CMK (cell line): ENCODE measurements around the gene GRIP2.
A peak's percentile ranks its signal among the peaks of the same experiment; 100 is the strongest.

Source experiments
- DNase-seq: peaks from one replicate; pipeline ENCODE4 v3.0.0-alpha.2; 2010; ENCODE audit warnings: low read depth

Gene GRIP2

GRCh38 chr3:14539742-14540491, at the start of gene GRIP2:
TSS of gene GRIP2 (minus strand) at chr3:14540342. CDS start at chr3:14540308, 34 bp downstream.
- DNase-seq, result no peak

DNA sequence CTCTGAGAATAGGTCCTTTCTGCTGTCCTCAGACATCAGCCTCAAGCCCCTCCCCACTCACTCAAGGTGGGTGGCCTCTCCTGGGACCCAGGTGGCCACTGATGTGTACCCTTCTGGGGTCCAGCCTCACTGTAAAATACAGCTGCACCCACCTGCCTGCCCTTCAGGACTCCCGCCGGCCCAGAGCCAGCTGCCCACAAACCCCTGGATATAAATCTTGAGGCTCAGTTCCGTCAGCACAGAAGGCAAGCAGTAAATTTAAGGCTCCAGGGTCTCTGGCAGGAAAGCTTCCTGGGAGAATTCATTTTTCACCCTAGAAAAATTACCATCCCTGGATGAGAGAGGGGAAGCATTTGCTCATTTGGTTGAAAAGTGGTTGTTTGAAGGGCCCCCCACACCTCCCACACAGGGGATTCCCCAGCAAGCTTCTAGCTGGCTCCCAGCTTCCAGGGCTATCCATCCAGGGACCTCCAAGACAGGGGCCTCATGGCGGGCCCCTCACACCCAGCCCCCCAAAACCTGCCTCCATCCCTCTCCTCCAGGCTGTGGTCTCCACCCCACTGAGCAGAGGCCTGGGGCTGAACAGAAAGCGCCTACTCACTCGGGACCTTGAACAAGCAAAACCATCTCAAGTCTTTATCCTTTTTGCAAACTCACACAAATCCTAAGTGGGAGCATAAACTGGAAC, 48.4 kb upstream of the GRIP2 start:
- DNase-seq, result no peak

DNA sequence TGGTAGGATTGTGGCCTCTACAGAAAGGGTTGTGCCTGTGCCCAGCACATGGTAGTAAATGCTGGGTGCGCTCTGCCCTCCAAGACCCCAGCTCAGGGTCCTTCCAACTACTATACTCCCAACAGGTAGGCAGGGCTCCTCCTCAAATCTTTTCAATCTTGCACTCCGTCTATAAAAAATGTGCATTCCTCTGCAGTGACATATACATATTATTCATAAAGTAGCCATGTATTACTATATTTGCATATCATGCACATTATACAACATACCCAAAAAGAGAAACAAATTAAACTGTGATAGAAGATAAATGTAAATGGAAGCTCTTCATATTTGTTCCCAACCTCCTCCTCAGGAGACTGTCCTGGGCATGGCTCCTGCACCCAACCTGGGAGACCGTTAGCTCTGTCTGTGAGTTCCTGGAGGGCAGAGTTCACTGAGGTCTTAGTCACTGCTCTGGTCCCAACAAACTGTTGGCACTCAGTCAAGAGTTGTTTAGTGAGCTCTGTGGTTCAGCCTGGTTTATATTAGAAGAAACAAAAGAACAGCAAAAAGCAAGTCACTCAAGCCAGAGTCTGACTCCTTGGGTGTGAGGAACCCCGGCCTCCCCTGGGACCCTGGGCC, 47.7 kb upstream of the GRIP2 start:
- no peak for DNase-seq

DNA sequence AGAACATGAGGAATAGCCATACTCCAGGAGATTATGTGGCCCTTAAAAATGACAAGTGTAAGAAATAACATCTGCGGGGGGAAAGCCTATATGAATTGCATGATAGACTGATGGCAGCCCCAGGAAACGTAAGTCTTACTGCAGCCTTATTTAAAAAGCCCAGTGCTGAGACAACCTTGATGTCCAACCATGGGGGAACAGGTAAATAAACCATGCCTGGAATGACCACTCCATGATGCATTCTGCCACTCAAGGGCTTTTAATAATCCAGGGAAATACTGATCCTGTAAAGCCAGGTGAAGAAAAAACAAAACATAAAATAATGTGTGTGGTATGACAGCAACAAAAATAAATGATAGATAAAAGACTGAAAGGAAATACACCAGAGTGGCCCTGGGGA, 46.5 kb upstream of the GRIP2 start:
- no peak for DNase-seq

DNA sequence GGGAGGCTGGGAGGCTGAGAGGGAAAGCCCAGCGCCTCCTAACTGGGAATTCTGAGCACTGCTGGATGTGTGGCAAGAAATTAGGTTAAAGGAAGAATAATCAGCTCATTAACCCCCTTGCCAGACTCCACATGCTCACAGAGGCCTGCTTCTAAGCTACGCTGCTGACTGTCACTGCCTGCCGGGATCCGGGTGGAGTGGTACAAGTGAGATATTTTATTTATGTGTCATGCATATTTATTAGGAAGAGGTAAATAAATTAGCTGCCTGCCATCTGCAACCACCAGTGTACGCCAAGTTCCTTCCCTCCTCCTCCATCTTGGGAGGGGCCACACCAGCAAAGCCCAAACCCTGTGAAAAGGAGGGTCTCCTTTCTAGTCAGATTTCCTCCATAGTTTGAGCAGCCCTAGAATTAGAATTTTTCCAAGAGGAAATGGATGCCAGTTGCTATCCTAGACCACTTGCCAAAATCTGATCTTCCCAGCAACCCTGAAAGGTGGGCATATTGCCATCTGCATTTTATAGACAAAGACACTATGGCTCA, 43.5 kb upstream of the GRIP2 start:
- DNase-seq, result no peak

DNA sequence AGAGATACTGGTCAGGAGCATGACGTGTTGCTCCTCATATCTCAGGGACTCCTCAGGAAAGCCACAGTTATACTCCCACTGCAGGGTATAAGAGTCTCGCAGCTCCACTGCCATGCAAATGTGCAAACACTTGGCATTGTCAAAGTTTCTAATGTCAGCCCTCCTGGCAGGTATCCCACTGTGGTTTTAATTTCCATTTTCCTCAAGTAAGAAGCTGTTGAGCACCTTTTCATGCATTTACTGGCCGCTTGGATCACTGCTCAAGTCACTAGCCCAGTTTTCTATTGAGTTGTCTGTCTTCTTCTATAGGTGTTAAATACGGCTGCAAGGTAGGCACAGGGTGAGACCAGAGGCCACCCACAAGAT, 41.9 kb upstream of the GRIP2 start:
- DNase-seq, result no peak

- no peak for DNase-seq
Measured at GRCh38 chr3:14581334-14582044, 41.3 kb upstream of the GRIP2 start.

- no peak for DNase-seq
Measured at GRCh38 chr3:14577897-14578296, 37.8 kb upstream of the GRIP2 start.

- no peak for DNase-seq
Measured at GRCh38 chr3:14576163-14576562, 36.0 kb upstream of the GRIP2 start.

- DNase-seq, result no peak
Measured at GRCh38 chr3:14574183-14574582, 34.0 kb upstream of the GRIP2 start.

DNA sequence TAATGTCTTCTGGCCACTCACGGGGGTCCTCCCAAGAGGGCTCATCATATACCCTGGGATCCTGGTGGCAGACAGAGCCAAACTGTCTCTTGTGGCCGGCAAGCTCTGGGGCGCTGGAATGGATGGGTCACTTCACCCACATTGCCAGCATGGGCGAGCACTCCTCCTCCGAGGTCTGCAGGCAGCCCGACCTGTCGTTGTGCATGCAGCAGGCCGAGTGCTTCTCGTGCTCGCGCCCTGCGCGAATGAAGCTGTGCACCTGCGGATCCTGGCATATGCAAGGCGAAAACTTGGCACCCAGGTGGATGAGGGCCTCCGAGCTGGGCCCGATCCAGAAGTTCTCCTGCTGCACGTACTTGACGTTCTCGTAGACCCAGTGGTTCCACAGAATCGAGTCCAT, 33.6 kb upstream of the GRIP2 start:
- no peak for DNase-seq

DNA sequence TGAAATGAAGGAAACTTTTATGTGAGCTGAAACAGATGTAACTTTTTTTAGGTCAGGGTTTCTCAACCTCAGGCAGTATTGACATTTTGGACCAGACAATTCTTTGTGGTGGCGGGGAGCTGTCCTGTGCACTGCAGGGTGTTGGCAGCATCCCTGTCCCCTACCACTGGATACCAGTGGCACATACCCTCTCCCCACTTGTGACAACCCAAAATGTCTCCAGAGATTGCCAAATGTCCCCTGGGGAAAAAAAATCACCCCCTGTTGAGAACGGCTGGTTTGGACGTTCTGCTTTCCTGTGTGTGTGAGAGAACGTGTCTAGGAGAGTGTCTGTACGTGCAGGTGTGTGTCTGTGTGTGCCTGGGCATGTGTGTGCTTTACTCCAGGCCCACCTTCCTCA, 30.7 kb upstream of the GRIP2 start:
- no peak for DNase-seq

DNA sequence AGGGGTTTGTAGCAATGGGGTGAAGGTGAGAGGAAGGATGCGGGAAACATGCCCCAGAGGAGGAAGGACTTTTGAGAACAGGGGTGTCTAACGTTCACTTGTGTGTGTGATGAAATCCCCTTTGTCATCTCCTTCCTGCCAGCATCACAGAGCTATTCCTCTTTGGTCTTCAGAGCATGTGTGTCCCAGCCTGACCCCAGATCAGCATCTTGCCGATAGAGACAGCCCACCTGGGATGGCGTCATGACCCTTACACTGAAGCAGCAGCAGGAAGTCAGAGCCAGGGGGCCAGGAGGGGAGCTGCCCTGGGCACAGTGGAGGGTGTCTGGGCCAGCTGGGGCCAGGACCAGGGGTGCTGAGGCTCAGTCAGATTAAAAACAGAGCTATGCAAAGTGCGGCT, 29.9 kb upstream of the GRIP2 start:
- no peak for DNase-seq

GRCh38 chr3:14569474-14570000, 29.4 kb upstream of the GRIP2 start:
- DNase-seq, result no peak

DNA sequence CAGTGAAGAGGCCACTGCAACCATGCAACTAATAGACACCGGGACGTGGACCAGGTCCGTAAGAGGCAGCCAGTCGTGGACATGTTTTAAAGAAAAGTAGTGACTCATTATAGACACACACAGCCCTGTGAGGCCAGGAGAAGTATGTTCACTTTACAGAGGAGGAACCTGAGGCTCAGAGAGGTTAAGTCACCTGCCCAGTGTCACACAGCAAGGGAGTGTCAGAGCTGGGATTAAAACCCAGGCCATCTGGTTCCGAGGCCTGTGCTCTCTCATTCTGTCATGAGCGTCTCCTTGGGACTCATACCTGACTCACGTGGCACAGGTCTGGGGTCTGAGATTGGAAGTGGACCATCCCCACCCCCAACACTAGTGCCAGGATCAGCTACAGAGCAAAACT, 28.1 kb upstream of the GRIP2 start:
- no peak for DNase-seq

DNA sequence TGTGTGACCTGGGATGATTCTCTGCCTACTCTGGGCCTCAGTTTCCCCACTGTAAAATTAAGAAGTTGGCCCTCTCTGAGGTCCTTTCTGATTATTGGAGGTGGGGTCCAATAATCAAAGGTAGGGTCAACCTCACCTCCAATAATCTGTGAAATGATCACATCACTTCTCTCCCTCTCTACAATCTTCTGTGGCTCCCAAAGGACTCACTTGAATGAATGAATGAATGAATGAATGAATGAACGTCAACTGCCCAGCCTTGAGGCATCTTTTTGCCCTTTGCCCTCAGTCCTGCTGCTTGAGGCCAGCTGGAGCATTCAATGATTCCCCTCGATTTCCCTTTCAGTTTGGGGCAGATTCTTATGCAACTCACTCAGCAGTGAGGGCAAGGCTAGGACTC, 26.7 kb upstream of the GRIP2 start:
- DNase-seq, result no peak

DNA sequence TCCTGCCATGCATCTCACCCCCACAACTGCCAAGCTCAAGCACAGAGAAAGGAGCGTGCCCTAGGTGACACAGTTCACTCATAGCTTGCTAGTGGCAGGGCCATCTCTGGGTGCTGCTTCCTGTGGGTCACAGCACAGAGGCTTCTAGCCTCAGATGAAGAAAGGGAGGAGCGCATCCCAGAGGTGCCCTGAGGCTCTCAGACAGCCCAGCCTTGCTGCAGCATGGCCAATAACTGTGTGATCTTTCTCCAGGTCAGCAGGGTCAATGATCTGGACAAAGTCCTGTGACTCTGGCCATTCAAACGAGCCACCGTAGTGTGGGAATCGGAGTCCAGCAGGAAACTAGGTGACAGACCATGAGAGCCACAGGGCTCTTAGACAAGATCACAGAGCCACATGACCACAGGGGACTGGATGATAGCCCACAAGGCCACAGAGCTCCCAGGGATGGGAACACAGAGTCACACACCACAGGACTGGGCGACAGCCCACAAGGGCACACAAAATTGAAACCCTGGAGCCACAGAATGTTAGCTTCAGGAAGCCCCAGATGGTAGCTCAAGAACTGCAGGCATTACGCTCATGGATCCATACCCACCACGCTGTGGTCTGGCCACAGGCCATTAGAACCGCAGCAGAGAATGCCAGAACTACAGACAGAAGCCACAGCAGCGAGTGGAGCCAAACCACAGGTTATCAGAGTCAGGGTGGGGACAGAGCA, 25.9 kb upstream of the GRIP2 start:
- peak; percentile 22 for DNase-seq

GRCh38 chr3:14564741-14565140, 24.6 kb upstream of the GRIP2 start:
- no peak for DNase-seq

DNA sequence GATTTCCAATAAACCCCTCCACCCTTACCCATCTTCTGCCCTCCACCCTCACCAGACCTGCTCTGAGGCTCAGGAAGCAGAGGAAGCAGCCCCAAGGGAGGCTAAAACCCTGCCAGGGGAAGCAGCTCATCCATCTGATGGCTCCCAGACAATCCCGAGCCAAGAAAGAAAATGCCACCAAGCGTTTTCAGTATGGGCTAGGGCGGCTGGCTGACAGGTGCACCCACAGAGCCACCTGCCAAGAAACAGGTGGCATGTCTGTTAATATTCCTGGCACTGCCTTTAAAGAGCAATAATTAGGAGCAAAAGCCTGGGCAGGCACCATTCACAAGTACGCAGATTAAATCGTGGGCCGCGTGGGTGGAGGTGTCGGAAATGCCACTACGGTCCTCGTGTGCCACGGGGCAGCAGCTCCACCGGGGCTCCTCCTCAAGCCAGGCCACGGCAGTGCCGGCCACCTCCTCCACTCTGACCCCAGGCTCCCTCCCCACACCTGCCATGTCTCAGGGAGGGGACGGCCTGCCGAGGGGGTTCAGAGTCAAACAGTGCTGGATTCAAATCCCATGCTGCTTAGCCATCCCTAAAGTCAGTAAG, 23.9 kb upstream of the GRIP2 start:
- no peak for DNase-seq

GRCh38 chr3:14562121-14562890, 22.2 kb upstream of the GRIP2 start:
- no peak for DNase-seq
